GM19455 (cell line): Measurements from ENCODE around the gene FRMPD4.

Source experiments
- ATAC-seq: cut with Tn5 transposase; IDR thresholded peaks from one replicate; pipeline ENCODE4 v1.9.1; 2021; ENCODE audit not compliant: unreplicated experiment

FRMPD4 gene

GRCh38 chrX:12292996-12293765, 154.9 kb downstream of the FRMPD4 start:
- no peak for ATAC-seq

DNA sequence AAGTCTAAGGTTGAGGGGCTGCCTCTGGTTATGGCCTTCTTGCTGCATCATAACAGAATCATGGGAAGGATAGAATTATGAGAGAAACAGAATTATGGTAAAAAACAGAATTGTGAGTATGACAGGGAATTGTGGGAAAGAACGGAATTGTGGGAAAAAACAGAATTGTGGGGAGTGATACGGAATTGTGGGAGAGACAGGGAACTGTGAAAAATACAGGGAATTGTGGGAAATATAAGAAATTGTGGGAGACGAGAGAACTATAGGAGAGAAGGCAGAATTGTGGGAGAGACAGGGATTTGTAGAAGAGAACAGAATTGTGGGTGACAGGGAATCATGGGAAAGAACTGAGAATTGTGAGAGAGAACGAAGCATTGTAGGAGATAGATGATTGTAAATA, 159.1 kb downstream of the FRMPD4 start:
- no peak for ATAC-seq

- ATAC-seq: no peak
Observed at GRCh38 chrX:12301288-12301687, 163.0 kb downstream of the FRMPD4 start.

DNA sequence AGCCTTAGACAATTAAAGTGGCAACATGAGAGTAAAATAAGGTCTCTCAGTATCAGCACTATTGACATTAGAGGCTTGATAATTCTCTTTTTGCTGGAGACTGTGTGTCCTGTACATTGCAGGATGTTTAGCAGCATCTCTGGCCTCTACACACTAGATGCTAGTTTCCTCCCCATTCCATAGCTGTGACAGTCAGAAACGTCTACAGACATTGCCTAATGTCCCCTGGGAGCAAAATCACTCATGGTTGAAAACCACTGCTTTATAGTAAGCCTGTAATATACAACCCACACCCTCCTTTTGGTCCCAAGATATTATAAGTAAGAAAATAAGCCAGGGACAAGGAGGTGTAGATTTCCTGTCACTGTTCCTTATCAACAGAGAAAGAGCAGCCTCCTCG, 166.0 kb downstream of the FRMPD4 start:
- ATAC-seq: no peak

DNA sequence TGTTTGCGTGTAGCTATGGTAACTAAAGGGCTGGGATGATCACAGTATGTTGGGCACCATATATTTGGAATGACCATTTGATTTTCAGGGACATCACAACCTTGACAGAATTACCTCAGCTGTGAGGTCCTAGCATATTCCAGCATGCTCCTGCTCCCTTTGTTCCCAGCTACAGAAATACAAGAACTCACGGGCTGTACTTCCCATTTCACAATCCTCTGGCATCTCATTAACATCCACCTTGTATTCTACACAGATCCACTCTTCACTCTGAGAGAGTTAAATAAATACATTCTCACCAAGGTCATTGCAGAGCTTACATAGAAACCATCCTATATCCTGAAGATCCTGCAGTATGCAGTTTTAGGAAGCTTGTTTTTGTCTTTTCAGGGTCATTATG, 169.7 kb downstream of the FRMPD4 start:
- ATAC-seq: no peak

- no peak for ATAC-seq
Observed at GRCh38 chrX:12308420-12308819, 170.1 kb downstream of the FRMPD4 start.

DNA sequence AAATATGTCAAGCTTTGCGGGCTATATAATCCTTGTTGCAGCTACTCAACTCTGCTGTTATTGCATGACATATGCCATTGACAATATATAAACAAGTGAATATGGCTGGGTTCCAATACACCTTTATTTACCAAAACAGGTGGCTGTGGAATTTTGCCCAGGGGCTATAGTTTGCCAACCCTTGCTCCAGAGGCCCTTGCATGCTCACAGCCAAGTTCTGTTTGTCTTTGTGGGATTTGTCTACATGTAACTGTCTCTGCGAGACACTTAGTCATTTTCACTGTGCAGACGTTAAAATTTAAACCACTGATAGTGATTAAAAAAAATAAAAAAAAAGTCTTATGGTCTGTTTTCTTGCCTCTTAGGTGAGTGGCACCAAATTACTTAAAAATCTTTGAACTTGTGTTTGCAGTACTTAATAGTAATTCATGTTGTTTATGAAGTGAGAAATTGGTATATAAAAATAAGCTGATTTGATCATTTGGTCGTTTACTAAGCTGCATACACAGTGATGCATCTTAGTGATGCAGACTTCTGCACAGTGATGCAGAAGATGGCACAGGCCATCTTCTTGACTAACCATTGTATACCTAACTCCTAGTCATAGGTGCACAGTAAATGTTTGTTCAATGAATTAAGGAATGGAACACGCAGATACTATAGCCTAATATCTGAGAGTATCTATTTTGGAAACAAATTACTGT, 170.9 kb downstream of the FRMPD4 start:
- ATAC-seq: no peak

- no peak for ATAC-seq
Observed at GRCh38 chrX:12309744-12310076, 171.4 kb downstream of the FRMPD4 start.

DNA sequence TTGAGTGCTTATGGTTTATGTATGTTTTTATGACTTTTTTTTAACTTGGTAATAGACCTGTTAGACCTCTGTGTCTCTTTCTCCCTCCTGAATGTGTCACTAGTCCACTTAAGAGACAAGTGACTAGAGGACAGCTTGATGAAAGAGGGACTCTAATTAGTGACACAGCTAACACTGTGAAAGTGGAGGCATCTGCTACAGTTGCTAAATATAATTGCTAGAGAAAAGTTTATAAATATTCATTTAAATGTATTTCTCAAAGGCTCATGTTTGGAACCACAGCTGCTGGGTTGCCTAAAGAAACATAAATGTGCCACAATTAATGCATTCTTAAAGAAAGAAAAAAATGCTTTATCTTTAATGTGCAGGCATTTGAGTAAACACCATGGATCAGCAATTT, 176.4 kb downstream of the FRMPD4 start:
- ATAC-seq: no peak

DNA sequence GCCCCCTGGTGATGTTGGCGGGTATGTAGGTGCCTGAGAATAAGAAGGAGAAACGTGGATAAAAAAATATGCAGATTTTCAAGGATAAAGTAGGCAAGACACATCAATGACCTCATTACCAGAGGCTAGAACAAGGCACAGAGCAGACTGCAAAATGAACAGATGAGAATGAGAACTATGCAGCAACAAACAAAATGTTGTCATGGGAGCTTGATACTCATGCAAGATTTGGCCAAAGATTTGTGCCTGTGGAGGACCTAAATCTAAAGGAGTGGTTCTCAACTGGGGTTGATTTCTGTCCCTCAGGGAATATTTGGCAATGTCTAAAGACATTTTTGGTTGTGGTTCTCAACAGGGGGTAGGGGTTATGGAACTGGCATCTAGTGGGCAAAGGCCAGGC, 177.3 kb downstream of the FRMPD4 start:
- ATAC-seq: no peak

- no peak for ATAC-seq
Observed at GRCh38 chrX:12319003-12319519, 180.8 kb downstream of the FRMPD4 start.

DNA sequence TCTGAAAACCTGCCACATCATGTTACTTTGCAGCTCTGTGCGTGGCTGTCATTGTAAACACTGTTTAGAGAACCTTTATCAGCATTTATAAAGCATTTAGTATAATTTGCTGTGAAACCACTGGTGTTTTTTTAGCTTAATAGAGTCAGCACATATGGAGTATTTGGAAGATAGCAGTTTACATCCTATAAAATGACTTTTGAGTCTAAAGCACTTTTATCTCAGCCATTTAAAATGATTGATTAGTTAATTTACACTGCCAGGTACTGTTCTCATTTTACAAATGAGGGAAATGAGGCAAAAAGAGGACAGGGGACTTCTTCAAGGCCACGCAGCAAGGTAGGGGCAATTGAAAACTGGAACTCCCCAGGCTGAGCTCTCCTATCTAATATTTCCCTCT, 181.7 kb downstream of the FRMPD4 start:
- no peak for ATAC-seq

DNA sequence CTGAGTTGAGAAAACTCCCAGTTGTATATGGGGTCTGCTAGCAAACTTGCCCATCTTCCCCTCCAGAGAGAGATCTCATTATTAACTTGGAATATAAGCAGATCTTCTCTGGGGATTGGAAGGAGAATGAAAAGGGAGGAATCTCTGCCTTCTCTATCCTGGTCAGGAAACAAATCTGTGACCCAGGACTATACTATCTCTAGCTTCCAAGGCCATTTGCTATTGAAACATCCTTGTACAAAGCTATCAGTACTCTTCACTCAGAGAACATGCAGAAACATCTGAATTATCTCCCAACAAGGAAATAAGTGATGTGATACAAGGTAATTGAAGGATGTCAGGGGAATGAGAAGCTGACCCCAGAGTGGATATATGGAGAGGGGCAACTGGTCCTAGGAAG, 183.8 kb downstream of the FRMPD4 start:
- ATAC-seq: no peak

DNA sequence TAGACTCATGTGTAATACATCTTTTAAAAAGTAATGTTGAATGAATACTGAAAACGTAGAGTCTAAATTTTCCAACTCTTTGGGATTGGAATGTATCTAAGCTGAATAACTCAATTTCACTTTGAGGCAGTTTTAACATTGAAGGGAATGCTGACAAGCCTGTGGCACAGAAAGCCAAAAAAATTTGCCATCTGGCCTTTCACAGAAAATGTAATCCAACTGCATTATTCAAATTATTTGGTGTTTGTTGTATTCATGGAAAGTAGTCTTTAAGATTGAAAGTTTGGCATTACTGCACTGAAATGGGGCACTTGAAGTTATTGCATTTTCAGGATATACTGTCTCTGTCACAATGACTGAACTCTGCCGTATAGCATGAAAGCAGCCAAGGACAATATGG, 186.9 kb downstream of the FRMPD4 start:
- ATAC-seq: no peak

DNA sequence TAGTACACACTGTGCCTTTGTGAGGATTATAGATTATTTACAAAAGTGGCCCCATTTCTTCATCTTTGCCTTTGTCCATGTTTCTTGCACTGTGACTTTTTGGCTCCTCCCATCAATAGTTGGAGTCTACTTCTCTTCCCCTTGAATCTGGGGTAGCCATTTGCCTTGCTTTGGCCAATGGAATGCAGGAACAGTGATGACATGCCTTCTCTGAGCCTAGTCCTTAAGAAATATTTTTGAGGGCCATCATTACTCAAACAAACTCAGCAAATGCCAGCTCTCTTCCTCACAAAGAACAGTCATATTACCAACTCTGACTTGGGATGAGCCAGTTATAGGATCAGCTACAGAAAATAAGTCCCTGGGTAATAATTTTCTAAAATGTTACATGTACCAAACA, 189.6 kb downstream of the FRMPD4 start:
- ATAC-seq: no peak

DNA sequence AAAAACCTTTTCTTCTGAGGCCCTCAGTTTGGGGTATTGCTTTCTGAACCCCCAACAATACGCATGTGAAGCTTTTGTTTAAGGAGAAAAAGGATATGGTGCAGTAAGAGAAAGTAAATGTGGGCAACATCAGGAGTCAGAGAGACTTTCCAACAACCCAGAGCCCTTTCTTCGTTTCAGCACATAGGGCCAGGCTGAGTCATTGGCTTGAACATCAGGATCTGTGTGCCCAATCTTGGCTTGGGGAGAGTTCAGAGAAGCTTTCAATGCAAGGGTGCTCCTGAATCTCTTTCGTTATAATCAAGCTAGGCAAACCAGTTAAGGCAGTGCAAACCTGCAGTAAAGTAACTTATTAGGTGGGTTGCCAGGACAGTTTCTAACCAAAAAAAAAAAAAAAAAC, 191.2 kb downstream of the FRMPD4 start:
- no peak for ATAC-seq

- ATAC-seq: no peak
Observed at GRCh38 chrX:12330841-12331240, 192.6 kb downstream of the FRMPD4 start.

- no peak for ATAC-seq
Observed at GRCh38 chrX:12332786-12333347, 194.6 kb downstream of the FRMPD4 start.

DNA sequence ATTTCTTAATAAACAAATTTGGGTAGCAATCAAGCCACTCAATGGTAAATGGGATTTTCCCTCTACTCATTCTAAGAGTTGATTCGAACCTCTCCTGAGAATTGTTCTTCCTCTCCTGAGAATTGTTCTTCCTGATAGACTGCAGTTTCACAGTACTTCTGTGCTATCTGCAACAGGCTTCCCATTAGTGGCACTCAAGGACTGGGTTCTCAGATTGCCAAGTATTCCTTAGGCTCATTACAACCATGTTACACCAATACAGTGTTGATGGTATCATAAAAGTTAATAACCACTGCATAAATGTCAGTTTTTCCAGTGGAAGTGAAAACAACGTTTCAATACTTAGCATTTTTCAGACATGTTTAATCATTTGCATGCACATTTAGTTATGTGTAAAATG, 201.6 kb downstream of the FRMPD4 start:
- ATAC-seq: no peak

DNA sequence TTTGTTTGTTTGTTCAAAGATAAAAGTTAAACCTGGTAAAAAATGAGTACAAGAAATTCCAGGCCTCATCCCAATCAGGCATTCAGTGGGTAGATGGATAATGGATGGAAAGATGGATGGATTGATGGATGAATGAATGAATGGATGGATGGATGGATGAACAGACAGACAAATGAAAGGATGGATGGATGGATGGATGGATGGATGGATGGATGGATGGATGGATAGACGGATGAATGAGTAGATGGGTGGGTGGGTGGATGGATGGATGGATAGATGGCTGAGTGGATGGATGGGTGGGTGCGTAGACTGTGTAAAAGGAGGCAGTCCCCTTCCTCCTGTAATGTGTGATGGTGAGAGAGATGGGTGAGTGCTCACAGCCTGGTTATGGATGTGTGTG, 206.7 kb downstream of the FRMPD4 start:
- ATAC-seq: no peak

DNA sequence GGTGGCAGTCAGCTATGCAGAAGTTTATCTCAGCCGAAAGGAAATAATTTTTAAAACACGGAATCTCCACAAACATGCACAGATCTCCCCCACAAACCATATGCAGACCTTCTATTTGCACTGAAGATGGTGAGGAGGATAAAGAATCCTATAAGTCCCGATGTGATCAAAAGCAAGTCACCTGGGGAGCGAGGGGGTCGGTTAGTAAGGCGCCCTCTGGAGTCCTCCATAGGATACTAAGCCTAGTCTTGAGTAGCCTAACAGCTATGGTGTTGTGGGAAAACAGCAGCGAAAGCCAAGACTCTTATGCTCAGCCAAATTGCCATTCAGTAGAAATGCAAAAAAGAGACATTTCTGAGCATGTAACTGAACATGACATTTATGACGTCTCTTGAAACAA, 210.9 kb downstream of the FRMPD4 start:
- no peak for ATAC-seq

DNA sequence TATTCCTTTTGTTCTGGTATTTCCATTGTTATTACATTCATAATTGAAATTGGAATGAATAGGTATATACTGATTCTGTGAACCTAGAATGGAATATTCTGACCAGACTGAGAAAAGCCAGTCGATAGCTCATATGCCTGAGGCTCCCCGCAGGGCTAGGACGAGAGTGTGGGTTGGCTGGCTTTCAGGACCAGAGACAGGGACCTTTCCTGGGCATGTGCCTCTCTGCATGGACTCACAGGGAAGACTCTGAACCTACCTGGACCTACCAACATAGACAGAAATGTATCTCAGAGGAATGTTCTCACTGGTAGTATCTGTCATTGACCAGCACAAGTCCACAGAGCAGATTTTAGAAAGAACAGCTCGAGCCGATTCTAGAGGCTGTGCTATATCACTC, 214.6 kb downstream of the FRMPD4 start:
- ATAC-seq: no peak
